A673 (cell line): ENCODE data around the gene GMDS.

Experiments used
- CTCF ChIP-seq: fragments of 300-800, 200-600 bp; sonication (generic); conservative IDR thresholded peaks from 2 replicates; pipeline ENCODE4 v1.5.1; 2017; ENCODE audit warnings: low read depth, mild to moderate bottlenecking, antibody characterized with exemption, low read length, moderate library complexity, mixed read lengths
- EZH2 ChIP-seq: fragments of 200-600 bp; sonication (generic); IDR thresholded peaks from 2 replicates; pipeline ENCODE4 v1.6.1; 2017; ENCODE audit warnings: borderline replicate concordance, low read depth, mild to moderate bottlenecking, mixed read lengths, antibody characterized with exemption, low read length; ENCODE audit not compliant: poor library complexity, severe bottlenecking

GRCh38 chr6:1686117-1687098, 559.0 kb downstream of the GMDS start:
- TF ChIP-seq CTCF (peak; percentile 68), EZH2 (no peak)
